ENCODE data around the gene CEP164. TPM values are rescaled to one million over a fixed set of nuclear protein-coding genes. Genes with fewer than 3 reads are reported as not detected.

The CEP164 gene
- 10 to 100 TPM in 11 of 12 donors, not detected in 1; 10.9 to 29.2 (median 12.6) TPM for polyA plus RNA-seq (ENCODE audit: insufficient read length in 12 of 12)
- long read RNA-seq, donor 1, partial matches to known transcripts, result 0 of 9 reads
- long read RNA-seq, donor 1, other reads (novel, unspliced or antisense), result 0 of 9 reads
- long read RNA-seq, donor 2, partial matches to known transcripts, result 0 of 3 reads
- long read RNA-seq, donor 2, other reads (novel, unspliced or antisense), result 0 of 3 reads
- long read RNA-seq, donor 3, partial matches to known transcripts, result 0 of 3 reads
- long read RNA-seq, donor 3, other reads (novel, unspliced or antisense), result 0 of 3 reads
- long read RNA-seq, donor 4, partial matches to known transcripts, result 0 of 2 reads
- long read RNA-seq, donor 4, other reads (novel, unspliced or antisense), result 0 of 2 reads
- long read RNA-seq, donor 5, result 0 reads
- long read RNA-seq, donor 6, partial matches to known transcripts, result 0 of 2 reads
- long read RNA-seq, donor 6, other reads (novel, unspliced or antisense), result 0 of 2 reads
- long read RNA-seq, donor 7, partial matches to known transcripts, result 0 of 6 reads
- long read RNA-seq, donor 7, other reads (novel, unspliced or antisense), result 0 of 6 reads
- long read RNA-seq, donor 8, partial matches to known transcripts, result 0 of 7 reads
- long read RNA-seq, donor 8, other reads (novel, unspliced or antisense), result 0 of 7 reads
- long read RNA-seq, donor 9, partial matches to known transcripts, result 0 of 4 reads
- long read RNA-seq, donor 9, other reads (novel, unspliced or antisense), result 0 of 4 reads
- long read RNA-seq, donor 10, partial matches to known transcripts, result 0 of 5 reads
- long read RNA-seq, donor 10, other reads (novel, unspliced or antisense), result 0 of 5 reads
- long read RNA-seq, donor 11, partial matches to known transcripts, result 0 of 5 reads
- long read RNA-seq, donor 11, other reads (novel, unspliced or antisense), result 0 of 5 reads

- DNase-seq, result peak; percentile 96
Measured at GRCh38 chr11:117327567-117328374, at the start of gene CEP164. TSS of gene CEP164 (plus strand) at chr11:117327854. CDS start at chr11:117338587, 10,733 bp downstream.

GRCh38 chr11:117278347-117278746, 49.3 kb upstream of the CEP164 start:
- no peak for DNase-seq

- no peak for DNase-seq
Measured at GRCh38 chr11:117279711-117280376, 47.8 kb upstream of the CEP164 start.

GRCh38 chr11:117281159-117281558, 46.5 kb upstream of the CEP164 start:
- no peak for DNase-seq

- DNase-seq, result no peak
Measured at GRCh38 chr11:117281869-117282268, 45.8 kb upstream of the CEP164 start.

- no peak for DNase-seq
Measured at GRCh38 chr11:117282956-117283355, 44.7 kb upstream of the CEP164 start.

GRCh38 chr11:117284053-117284452, 43.6 kb upstream of the CEP164 start:
- DNase-seq, result no peak

GRCh38 chr11:117286588-117286987, 41.1 kb upstream of the CEP164 start:
- no peak for DNase-seq

GRCh38 chr11:117287668-117288067, 40.0 kb upstream of the CEP164 start:
- no peak for DNase-seq

GRCh38 chr11:117289795-117290194, 37.9 kb upstream of the CEP164 start:
- DNase-seq, result no peak

GRCh38 chr11:117290809-117291396, 36.8 kb upstream of the CEP164 start, which contains the start of gene BACE1-AS:
TSS of gene BACE1-AS (plus strand) at chr11:117291346.
- no peak for DNase-seq

- DNase-seq, result no peak
Measured at GRCh38 chr11:117292616-117293015, 35.0 kb upstream of the CEP164 start.

GRCh38 chr11:117295438-117296137, 32.1 kb upstream of the CEP164 start:
- no peak for DNase-seq

GRCh38 chr11:117296881-117297280, 30.8 kb upstream of the CEP164 start:
- no peak for DNase-seq

GRCh38 chr11:117298195-117298594, 29.5 kb upstream of the CEP164 start:
- DNase-seq, result no peak

GRCh38 chr11:117299351-117300282, 28.0 kb upstream of the CEP164 start:
- DNase-seq, result no peak

GRCh38 chr11:117300283-117300663, 27.4 kb upstream of the CEP164 start:
- DNase-seq, result no peak

GRCh38 chr11:117300773-117301172, 26.9 kb upstream of the CEP164 start:
- DNase-seq, result no peak

- DNase-seq, result no peak
Measured at GRCh38 chr11:117302228-117302627, 25.4 kb upstream of the CEP164 start.
